ENCODE data around the gene GRK5. TPM values are rescaled to one million over a fixed set of nuclear protein-coding genes. Genes with fewer than 3 reads are reported as not detected.
"Not testable (repeated sequence)": the region's sequence is repeated elsewhere in the genome, so short reads cannot be mapped to it uniquely, and the experiment has no call there.

The GRK5 gene
- total RNA-seq, 1 experiment from 2014 or later: 4.8 TPM

GRCh38 chr10:119227825-119228224, 20.5 kb downstream of the GRK5 start:
- ChIA-PET POLR2A (ENCODE audit: unreplicated experiment) (no interaction called here), CTCF (no interaction called here)
- intact Hi-C loops (cut with micrococcal nuclease; ENCODE audit: unreplicated experiment): no loop called here
- Histone ChIP-seq H3K4me1 (replicated peaks; ENCODE audit: insufficient read depth) (no peaks in the 10 kb centered on the region), H3K4me3 (no peak overlapping the region), H3K79me2 (ENCODE audit: low read depth) (no peaks in the 10 kb centered on the region), H3K9me2 (ENCODE audit: insufficient read depth) (no peaks in the 10 kb centered on the region), H3K27me3 (ENCODE audit: insufficient read depth, low read depth) (no peaks in the 10 kb centered on the region), H3K27ac (no peak overlapping the region), H3K36me3 (ENCODE audit: low read depth) (no peaks in the 10 kb centered on the region), H3K9me3 (ENCODE audit: insufficient read depth, low read depth) (no peaks in the 10 kb centered on the region), H4K20me1 (ENCODE audit: insufficient read depth) (no peaks in the 10 kb centered on the region), H3F3A (ENCODE audit: insufficient read depth, low read depth) (no peaks in the 10 kb centered on the region), H3K4me2 (no peak overlapping the region), H2AFZ (no peak overlapping the region)
- no TSS peak for BruUV-seq (replicated peaks)
- DNase-seq: no peak
- TF ChIP-seq EZH2 (IDR thresholded peaks at IDR 0.05; ENCODE audit: low read depth): no peak
- TF ChIP-seq CTCF (conservative IDR thresholded peaks at IDR 0.05): no peak

- Histone ChIP-seq H3K9me3 (ENCODE audit: insufficient read depth, low read depth) (no peaks in the 10 kb centered on the region), H3K27ac (no peak overlapping the region), H2AFZ (no peak overlapping the region), H3K4me1 (replicated peaks; ENCODE audit: insufficient read depth) (peaks cover 7% of the 10 kb centered on the region; the same call in 1 of the 2 replicates), H3K79me2 (ENCODE audit: low read depth) (no peaks in the 10 kb centered on the region), H3K4me2 (no peak overlapping the region), H3F3A (ENCODE audit: insufficient read depth, low read depth) (no peaks in the 10 kb centered on the region), H3K9me2 (ENCODE audit: insufficient read depth) (no peaks in the 10 kb centered on the region), H3K4me3 (no peak overlapping the region), H3K27me3 (ENCODE audit: insufficient read depth, low read depth) (no peaks in the 10 kb centered on the region), H3K36me3 (ENCODE audit: low read depth) (no peaks in the 10 kb centered on the region), H4K20me1 (ENCODE audit: insufficient read depth) (no peaks in the 10 kb centered on the region)
- BruUV-seq (replicated peaks): no TSS peak
- no peak for DNase-seq
- no peak for TF ChIP-seq CTCF (conservative IDR thresholded peaks at IDR 0.05)
- no peak for TF ChIP-seq EZH2 (IDR thresholded peaks at IDR 0.05; ENCODE audit: low read depth)
- ChIA-PET POLR2A (ENCODE audit: unreplicated experiment) (no interaction called here), CTCF (no interaction called here)
- intact Hi-C loops (cut with micrococcal nuclease; ENCODE audit: unreplicated experiment): no loop called here
Observed at GRCh38 chr10:119231654-119232053, 24.3 kb downstream of the GRK5 start.

- H3K9me3 ChIP-seq (ENCODE audit: insufficient read depth, low read depth); H3K27me3 ChIP-seq (ENCODE audit: insufficient read depth, low read depth); POLR2A ChIA-PET (ENCODE audit: unreplicated experiment); H3K9me2 ChIP-seq (ENCODE audit: insufficient read depth); H4K20me1 ChIP-seq (ENCODE audit: insufficient read depth); H3F3A ChIP-seq (ENCODE audit: insufficient read depth, low read depth); H3K4me3 ChIP-seq; H3K4me1 ChIP-seq (replicated peaks; ENCODE audit: insufficient read depth); H2AFZ ChIP-seq; H3K79me2 ChIP-seq (ENCODE audit: low read depth); H3K27ac ChIP-seq; H3K4me2 ChIP-seq; DNase-seq; BruUV-seq (replicated peaks); intact Hi-C loops (cut with micrococcal nuclease; ENCODE audit: unreplicated experiment); H3K36me3 ChIP-seq (ENCODE audit: low read depth): not testable (repeated sequence)
- CTCF ChIA-PET: interaction anchor here (0.7 kb wide), 1 partner anchor 546 kb away, joined by 4 read pairs; no protein-coding TSS in a partner anchor
Observed at GRCh38 chr10:119232439-119232838, 25.1 kb downstream of the GRK5 start.

- Histone ChIP-seq H3K27ac (no peak overlapping the region), H3K4me1 (replicated peaks; ENCODE audit: insufficient read depth) (peaks cover 7% of the 10 kb centered on the region; the same call in 1 of the 2 replicates), H3F3A (ENCODE audit: insufficient read depth, low read depth) (no peaks in the 10 kb centered on the region), H3K4me3 (no peak overlapping the region), H3K27me3 (ENCODE audit: insufficient read depth, low read depth) (no peaks in the 10 kb centered on the region), H4K20me1 (ENCODE audit: insufficient read depth) (no peaks in the 10 kb centered on the region), H3K9me3 (ENCODE audit: insufficient read depth, low read depth) (no peaks in the 10 kb centered on the region), H3K36me3 (ENCODE audit: low read depth) (no peaks in the 10 kb centered on the region), H2AFZ (no peak overlapping the region), H3K4me2 (no peak overlapping the region), H3K9me2 (ENCODE audit: insufficient read depth) (no peaks in the 10 kb centered on the region), H3K79me2 (ENCODE audit: low read depth) (no peaks in the 10 kb centered on the region)
- BruUV-seq (replicated peaks): no TSS peak
- TF ChIP-seq CTCF (conservative IDR thresholded peaks at IDR 0.05): no peak
- TF ChIP-seq EZH2 (IDR thresholded peaks at IDR 0.05; ENCODE audit: low read depth): no peak
- intact Hi-C loops (cut with micrococcal nuclease; ENCODE audit: unreplicated experiment): no loop called here
- POLR2A ChIA-PET (ENCODE audit: unreplicated experiment): no interaction called here
- CTCF ChIA-PET: interaction anchor here (0.9 kb wide), 1 partner anchor 24 kb away, joined by 3 read pairs; no protein-coding TSS in a partner anchor
- DNase-seq: no peak
Observed at GRCh38 chr10:119233123-119233820, 25.9 kb downstream of the GRK5 start.

Measured in PC-9 (cell line).